Liver (tissue), 9 donors: ENCODE results near the gene CATSPERE. TPM values are rescaled to one million over a fixed set of nuclear protein-coding genes. Genes with fewer than 3 reads are reported as not detected.
"Not testable (repeated sequence)": the region's sequence is repeated elsewhere in the genome, so short reads cannot be mapped to it uniquely, and the experiment has no call there.

Source experiments
- DNase-seq: peaks from one replicate; pipeline ENCODE4 v3.0.0-alpha.2; 2017; ENCODE audit warnings: low spot score
- H3K27ac ChIP-seq, 2 donors: one replicate each; pipeline ENCODE4 v1.7.0; 2013; ENCODE audit warnings: inconsistent platforms in 2 of 2, low read length in 2 of 2, control low read depth in 1 of 2, low read depth in 1 of 2, mild to moderate bottlenecking in 1 of 2
- H3K27me3 ChIP-seq, 4 donors: one replicate each; pipeline versions ENCODE4 v1.6.1 to v1.7.0; 2013; ENCODE audit warnings: low read length in 3 of 4, inconsistent platforms in 1 of 4, mild to moderate bottlenecking in 1 of 4, moderate library complexity in 1 of 4; ENCODE audit not compliant: control insufficient read depth in 4 of 4, insufficient read depth in 4 of 4
- H3K36me3 ChIP-seq, 4 donors: one replicate each; pipeline versions ENCODE4 v1.6.1 to v1.7.0; 2013; ENCODE audit warnings: low read length in 3 of 4, mild to moderate bottlenecking in 3 of 4, low read depth in 1 of 4, moderate library complexity in 1 of 4; ENCODE audit not compliant: control insufficient read depth in 4 of 4, insufficient read depth in 3 of 4
- H3K4me1 ChIP-seq, 4 donors: one replicate each; pipeline versions ENCODE4 v1.6.1 to v1.7.0; 2013; ENCODE audit warnings: low read length in 3 of 4, mild to moderate bottlenecking in 3 of 4, moderate library complexity in 1 of 4; ENCODE audit not compliant: control insufficient read depth in 4 of 4, insufficient read depth in 4 of 4
- H3K4me3 ChIP-seq, 3 donors: one replicate each; pipeline versions ENCODE4 v1.6.1 to v1.7.0; 2013; ENCODE audit warnings: low read length in 3 of 3, control low read depth in 1 of 3, low read depth in 1 of 3, mild to moderate bottlenecking in 1 of 3
- H3K9ac ChIP-seq, 2 donors: one replicate each; pipeline ENCODE4 v1.7.0; 2013; ENCODE audit warnings: low read length in 2 of 2, mild to moderate bottlenecking in 2 of 2, moderate library complexity in 2 of 2, control low read depth in 1 of 2, low read depth in 1 of 2
- H3K9me3 ChIP-seq, 4 donors: one replicate each; pipeline versions ENCODE4 v1.6.1 to v1.7.0; 2013; ENCODE audit warnings: low read length in 3 of 4; ENCODE audit not compliant: control insufficient read depth in 4 of 4
- CTCF ChIP-seq: fragments of 150-350 bp; IDR thresholded peaks from 2 replicates; pipeline ENCODE4 v1.5.1; 2017; ENCODE audit warnings: improper control_type of control experiment, low read depth, low read length; ENCODE audit not compliant: missing input control
- EGR1 ChIP-seq, 2 donors: IDR thresholded peaks; 2 replicates each; pipeline ENCODE4 v1.6.1; 2016 to 2018; ENCODE audit warnings: antibody characterized with exemption in 2 of 2, low read depth in 2 of 2
- FOXA1 ChIP-seq: IDR thresholded peaks from 2 replicates; pipeline ENCODE4 v1.6.1; 2016; ENCODE audit warnings: antibody characterized with exemption
- GABPA ChIP-seq, 2 donors: IDR thresholded peaks in 1 of 2; conservative IDR thresholded peaks in 1 of 2; 2 replicates each; pipeline ENCODE4 v1.6.1; 2016; ENCODE audit warnings: antibody characterized with exemption in 2 of 2, mild to moderate bottlenecking in 1 of 2, moderate library complexity in 1 of 2
- HNF4A ChIP-seq, 2 donors: conservative IDR thresholded peaks; 2 replicates each; pipeline ENCODE4 v1.6.1; 2016; ENCODE audit warnings: antibody characterized with exemption in 2 of 2, mild to moderate bottlenecking in 2 of 2
- HNF4G ChIP-seq: IDR thresholded peaks from 2 replicates; pipeline ENCODE4 v1.6.1; 2016; ENCODE audit warnings: antibody characterized with exemption
- JUND ChIP-seq, 2 donors: IDR thresholded peaks; 2 replicates each; pipeline ENCODE4 v1.6.1; 2016; ENCODE audit warnings: antibody characterized with exemption in 2 of 2
- MAX ChIP-seq: IDR thresholded peaks from 2 replicates; pipeline ENCODE4 v1.6.1; 2016; ENCODE audit warnings: antibody characterized with exemption
- NR2F2 ChIP-seq: IDR thresholded peaks from 2 replicates; pipeline ENCODE4 v1.6.1; 2016; ENCODE audit warnings: antibody characterized with exemption
- RAD21 ChIP-seq, 2 donors: IDR thresholded peaks; 2 replicates each; pipeline ENCODE4 v1.6.1; 2016; ENCODE audit warnings: antibody characterized with exemption in 2 of 2, mild to moderate bottlenecking in 2 of 2
- REST ChIP-seq: IDR thresholded peaks from 2 replicates; pipeline ENCODE4 v1.6.1; 2016; ENCODE audit warnings: antibody characterized with exemption, mild to moderate bottlenecking
- RXRA ChIP-seq, 2 donors: IDR thresholded peaks; 2 replicates each; pipeline ENCODE4 v1.6.1; 2017 to 2018; ENCODE audit warnings: antibody characterized with exemption in 2 of 2, mild to moderate bottlenecking in 1 of 2
- SP1 ChIP-seq: IDR thresholded peaks from 2 replicates; pipeline ENCODE4 v1.6.1; 2018; ENCODE audit warnings: antibody characterized with exemption, mild to moderate bottlenecking
- TAF1 ChIP-seq: conservative IDR thresholded peaks from 2 replicates; pipeline ENCODE4 v1.6.1; 2016; ENCODE audit warnings: antibody characterized with exemption, mild to moderate bottlenecking
- YY1 ChIP-seq: IDR thresholded peaks from 2 replicates; pipeline ENCODE4 v1.6.1; 2016; ENCODE audit warnings: antibody characterized with exemption, mild to moderate bottlenecking
- ZBTB33 ChIP-seq: IDR thresholded peaks from 2 replicates; pipeline ENCODE4 v1.6.1; 2016; ENCODE audit warnings: antibody characterized with exemption
- WGBS: extraction: QIAGEN DNeasy Blood & Tissue Kit; methylation state at CpG from one replicate; pipeline ENCODE4 v1.1.7; 2013; 5-methylcytosine and 5-hydroxymethylcytosine counted together
- polyA plus RNA-seq, 2 donors: library from polyadenylated mRNA; stranded (reverse) in 1 of 2; unstranded in 1 of 2; fragments of 200-250 nt in 1 of 2; fragments of >200 nt in 1 of 2; fragmentation: Nextera tagmentation in 1 of 2; extraction: Ambion mirVana in 1 of 2; gene quantifications; one replicate each; pipeline versions ENCODE4 v1.2.1 to v1.2.3, GENCODE V29; 2013 to 2015
- total RNA-seq, 2 donors: library from RNA; depleted of rRNA; stranded (reverse); fragments of >200 nt; gene quantifications; one replicate each; pipeline ENCODE4 v1.2.3, GENCODE V29; 2014
- donor health status: healthy.
- donor health status: healthy.
- donor health status: healthy.
- donor health status: healthy.
- donor health status: healthy.

Gene CATSPERE
- total and polyA plus RNA-seq, 4 donors, result 0.15 to 0.79 (median 0.53) TPM

GRCh38 chr1:244576259-244576892 is 115.3 kb downstream of the CATSPERE start:
- H3K27ac ChIP-seq, result no peak overlapping the region
- 97% methylated on average over 3 of the region's 3 CpGs for WGBS
- no peak overlapping the region for H3K9ac ChIP-seq
- H3K9me3 ChIP-seq, result peaks cover 24 to 53% (median 29%) of the 10 kb centered on the region in 4 donors
- H3K27me3 ChIP-seq, result no peaks in the 10 kb centered on the region
- DNase-seq, result no peak
- peak overlapping the region in 1 of 3 donors; percentile 11 for H3K4me3 ChIP-seq
- H3K36me3 ChIP-seq, result peaks cover 0 to 9% (median 0%) of the 10 kb centered on the region in 4 donors
- no peaks in the 10 kb centered on the region for H3K4me1 ChIP-seq
- no peak for TF ChIP-seq RXRA (IDR thresholded peaks at IDR 0.05)
- no peak for TF ChIP-seq CTCF
- TF ChIP-seq GABPA (IDR thresholded peaks at IDR 0.05 in 1 of 2, conservative IDR thresholded peaks at IDR 0.05 in 1 of 2), result no peak
- no peak for TF ChIP-seq NR2F2
- no peak for TF ChIP-seq FOXA1
- no peak for TF ChIP-seq ZBTB33
- TF ChIP-seq TAF1, result no peak
- TF ChIP-seq RAD21 (IDR thresholded peaks at IDR 0.05), result no peak
- no peak for TF ChIP-seq REST
- TF ChIP-seq YY1, result no peak
- TF ChIP-seq MAX, result no peak
- no peak for TF ChIP-seq HNF4G
- no peak for TF ChIP-seq EGR1 (IDR thresholded peaks at IDR 0.05; ENCODE audit: low read depth in 2 of 2)
- TF ChIP-seq SP1, result no peak
- TF ChIP-seq JUND (IDR thresholded peaks at IDR 0.05), result no peak
- no peak for TF ChIP-seq HNF4A (conservative IDR thresholded peaks at IDR 0.05)

GRCh38 chr1:244578205-244578604 is 117.1 kb downstream of the CATSPERE start:
- not testable (repeated sequence) for H3K36me3 ChIP-seq, H3K27me3 ChIP-seq, DNase-seq, H3K9ac ChIP-seq, H3K4me1 ChIP-seq, H3K27ac ChIP-seq
- peaks cover 24 to 41% (median 27%) of the 10 kb centered on the region in 4 donors for H3K9me3 ChIP-seq
- 96% methylated on average over 7 of the region's 7 CpGs for WGBS
- peak overlapping the region in 1 of 3 donors; percentile 7 for H3K4me3 ChIP-seq
